NCI-H1436 treated with DMSO at 0.1 percent for 48 hours (cell line): ENCODE data around the gene C2orf72.
"Not testable (repeated sequence)": the region's sequence is repeated elsewhere in the genome, so short reads cannot be mapped to it uniquely, and the experiment has no call there.

Experiments used
- DNase-seq: peaks from one replicate; lab custom pipeline; 2025; lab: John Stamatoyannopoulos, UW

Gene C2orf72

GRCh38 chr2:231037202-231037730 is at the start of gene C2orf72:
TSS of gene C2orf72 (plus strand) at chr2:231037523. CDS start at chr2:231037566, 43 bp downstream.
- DNase-seq = no peak

- no peak for DNase-seq
Measured at GRCh38 chr2:230989731-230990130, 47.6 kb upstream of the C2orf72 start.

GRCh38 chr2:230990131-230990898 is 47.0 kb upstream of the C2orf72 start:
- no peak for DNase-seq

GRCh38 chr2:230990899-230991150 is 46.5 kb upstream of the C2orf72 start:
- no peak for DNase-seq

- DNase-seq = no peak
Measured at GRCh38 chr2:230991598-230991997, 45.7 kb upstream of the C2orf72 start.

- no peak for DNase-seq
Measured at GRCh38 chr2:230995821-230996220, 41.5 kb upstream of the C2orf72 start, which contains the start of gene SPATA3. TSS of gene SPATA3 (plus strand) at chr2:230996121. CDS start at chr2:230996234, 113 bp downstream.

GRCh38 chr2:230996661-230997060 is 40.7 kb upstream of the C2orf72 start:
- no peak for DNase-seq

GRCh38 chr2:230998882-230999281 is 38.4 kb upstream of the C2orf72 start:
- DNase-seq = no peak

- DNase-seq = no peak
Measured at GRCh38 chr2:230999477-230999876, 37.8 kb upstream of the C2orf72 start.

GRCh38 chr2:231000211-231000904 is 37.0 kb upstream of the C2orf72 start:
- DNase-seq = no peak

GRCh38 chr2:231001036-231001435 is 36.3 kb upstream of the C2orf72 start:
- no peak for DNase-seq

GRCh38 chr2:231001921-231002320 is 35.4 kb upstream of the C2orf72 start:
- DNase-seq = no peak

- no peak for DNase-seq
Measured at GRCh38 chr2:231002641-231003040, 34.7 kb upstream of the C2orf72 start.

- DNase-seq = no peak
Measured at GRCh38 chr2:231003186-231003585, 34.1 kb upstream of the C2orf72 start.

GRCh38 chr2:231004930-231005329 is 32.4 kb upstream of the C2orf72 start:
- not testable (repeated sequence) for DNase-seq

GRCh38 chr2:231007286-231008098 is 29.8 kb upstream of the C2orf72 start:
- DNase-seq = no peak

GRCh38 chr2:231008131-231008530 is 29.2 kb upstream of the C2orf72 start:
- no peak for DNase-seq

- DNase-seq = no peak
Measured at GRCh38 chr2:231009236-231009919, 27.9 kb upstream of the C2orf72 start.

GRCh38 chr2:231010201-231010730 is 27.1 kb upstream of the C2orf72 start:
- DNase-seq = no peak

- no peak for DNase-seq
Measured at GRCh38 chr2:231011526-231011925, 25.8 kb upstream of the C2orf72 start.

- no peak for DNase-seq
Measured at GRCh38 chr2:231012463-231012862, 24.9 kb upstream of the C2orf72 start.

GRCh38 chr2:231013820-231014219 is 23.5 kb upstream of the C2orf72 start:
- no peak for DNase-seq
